IPS DF 6.9 (cell line): ENCODE measurements around the gene DMAC2L.
"Not testable (repeated sequence)": the region's sequence is repeated elsewhere in the genome, so short reads cannot be mapped to it uniquely, and the experiment has no call there.

Experiments
- DNase-seq: peaks from one replicate; pipeline ENCODE4 v3.0.0-alpha.2; 2013; ENCODE audit warnings: low read depth, low spot score
- H3K27ac ChIP-seq: one replicate; pipeline ENCODE4 v1.5.1; 2013; ENCODE audit warnings: low read length, control low read depth
- H3K27me3 ChIP-seq: 2 replicates; pipeline ENCODE4 v1.6.1; 2013; ENCODE audit warnings: mild to moderate bottlenecking, low read length; ENCODE audit not compliant: control insufficient read depth, insufficient read depth
- H3K36me3 ChIP-seq: 2 replicates; pipeline ENCODE4 v1.6.1; 2013; ENCODE audit warnings: low read length; ENCODE audit not compliant: control insufficient read depth, insufficient read depth
- H3K4me1 ChIP-seq: 2 replicates; pipeline ENCODE4 v1.6.1; 2013; ENCODE audit warnings: low read length; ENCODE audit not compliant: control insufficient read depth, insufficient read depth
- H3K4me3 ChIP-seq: 2 replicates; pipeline ENCODE4 v1.5.1; 2013; ENCODE audit warnings: mild to moderate bottlenecking, low read length
- H3K9me3 ChIP-seq: 2 replicates; pipeline ENCODE4 v1.6.1; 2013; ENCODE audit warnings: low read length, inconsistent platforms; ENCODE audit not compliant: control insufficient read depth, insufficient read depth
- WGBS: extraction: QIAGEN DNeasy Blood & Tissue Kit; methylation state at CpG from one replicate; pipeline ENCODE4 v1.1.7; 2013; ENCODE audit warnings: mixed read lengths, missing lambda C conversion rate; ENCODE audit not compliant: insufficient read length, insufficient coverage; 5-methylcytosine and 5-hydroxymethylcytosine counted together

The DMAC2L gene

DNA sequence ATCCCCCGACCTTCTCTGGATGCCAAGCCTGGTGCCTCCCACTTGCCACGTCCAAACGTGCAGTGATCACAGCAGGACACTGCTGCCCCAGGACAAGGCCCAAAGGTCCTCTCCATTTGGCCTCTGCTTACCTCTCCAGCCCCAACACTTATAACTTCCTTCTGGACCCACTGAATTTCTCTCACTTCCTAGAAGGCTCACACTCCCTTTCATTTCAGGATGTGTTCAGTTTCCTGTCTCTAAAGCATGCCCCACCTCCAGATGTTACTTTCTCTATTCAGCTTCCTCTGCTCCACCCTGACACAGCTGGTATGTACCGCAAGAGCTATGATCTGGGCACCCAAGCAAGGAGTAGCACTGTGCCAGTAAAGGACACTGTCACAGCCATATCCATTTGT, 51.6 kb downstream of the DMAC2L start:
- no peaks in the 10 kb centered on the region for H3K9me3 ChIP-seq
- no peaks in the 10 kb centered on the region for H3K36me3 ChIP-seq
- no peak overlapping the region for H3K4me3 ChIP-seq
- H3K4me1 ChIP-seq = no peaks in the 10 kb centered on the region; the same call in 1 of the 2 replicates
- no peaks in the 10 kb centered on the region for H3K27me3 ChIP-seq
- no CpG with 5 or more reads among the region's 4 CpGs for WGBS
- DNase-seq = no peak
- H3K27ac ChIP-seq = no peak overlapping the region

DNA sequence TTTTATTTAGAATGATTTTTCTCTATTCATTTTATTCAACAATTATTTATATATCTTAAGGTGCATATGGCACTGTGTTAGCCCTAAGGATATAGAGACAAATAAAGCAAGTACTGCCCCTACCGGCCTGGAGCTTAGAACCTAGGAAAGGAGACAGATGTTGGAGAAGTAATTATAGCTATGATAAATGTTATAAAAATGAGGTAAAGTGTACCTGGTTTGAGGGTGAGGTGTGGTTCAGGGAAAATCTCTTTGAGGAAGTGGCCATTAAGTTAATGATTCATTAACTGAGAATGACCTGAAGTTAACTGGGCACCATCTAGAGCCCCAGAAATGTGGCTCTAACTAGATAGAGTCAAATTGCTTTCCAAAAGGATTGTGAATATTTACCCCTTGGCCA, 52.7 kb downstream of the DMAC2L start:
- Histone ChIP-seq H3K9me3 (no peaks in the 10 kb centered on the region), H3K4me3 (no peak overlapping the region), H3K4me1 (no peaks in the 10 kb centered on the region; the same call in 1 of the 2 replicates), H3K27me3 (no peaks in the 10 kb centered on the region), H3K36me3 (no peaks in the 10 kb centered on the region), H3K27ac (no peak overlapping the region)
- WGBS = no CpG with 5 or more reads among the region's 1 CpG
- DNase-seq = no peak

DNA sequence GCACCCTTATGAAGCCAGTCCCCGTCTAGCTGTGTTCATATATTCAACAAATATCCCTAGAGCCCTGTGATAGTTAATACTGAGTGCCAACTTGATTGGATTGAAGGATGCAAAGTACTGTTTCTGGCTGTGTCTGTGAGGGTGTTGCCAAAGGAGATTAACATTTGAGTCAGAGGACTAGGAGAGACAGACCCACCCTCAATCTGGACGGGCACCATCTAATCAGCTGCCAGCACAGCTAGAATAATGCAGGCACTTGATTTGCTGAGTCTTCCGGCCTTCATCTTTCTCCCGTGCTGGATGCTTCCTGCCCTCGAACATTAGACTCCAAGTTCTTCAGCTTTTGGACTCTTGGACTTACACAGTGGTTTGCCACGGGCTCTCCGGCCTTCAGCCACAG, 53.4 kb downstream of the DMAC2L start:
- not testable (repeated sequence) for H3K4me1 ChIP-seq, H3K27ac ChIP-seq, H3K36me3 ChIP-seq, H3K27me3 ChIP-seq, H3K9me3 ChIP-seq, DNase-seq, H3K4me3 ChIP-seq
- WGBS = no CpG with 5 or more reads among the region's 7 CpGs

DNA sequence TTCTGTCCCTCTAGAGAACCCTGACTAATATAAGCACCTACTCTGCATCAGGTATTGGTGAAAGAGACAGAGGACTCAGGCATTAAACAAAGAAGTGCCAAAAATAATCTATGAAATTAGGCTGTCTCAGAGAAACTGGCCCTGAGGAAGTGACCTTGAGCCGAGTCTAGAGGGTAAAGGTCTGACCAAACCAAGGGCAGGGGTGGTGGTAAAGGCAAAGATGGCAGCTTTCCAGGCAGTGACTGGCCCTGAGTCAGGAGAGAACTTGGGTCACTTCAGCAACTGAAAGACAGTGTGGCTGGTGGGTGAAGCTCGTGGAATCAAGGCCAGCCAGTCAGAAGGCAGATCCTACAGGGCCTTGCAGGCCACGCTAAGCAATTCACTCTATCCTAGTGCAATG, 54.0 kb downstream of the DMAC2L start:
- WGBS = no CpG with 5 or more reads among the region's 3 CpGs
- Histone ChIP-seq H3K27ac (no peak overlapping the region), H3K9me3 (no peaks in the 10 kb centered on the region), H3K4me3 (no peak overlapping the region), H3K4me1 (no peaks in the 10 kb centered on the region; the same call in 1 of the 2 replicates), H3K36me3 (no peaks in the 10 kb centered on the region), H3K27me3 (no peaks in the 10 kb centered on the region)
- DNase-seq = no peak

DNA sequence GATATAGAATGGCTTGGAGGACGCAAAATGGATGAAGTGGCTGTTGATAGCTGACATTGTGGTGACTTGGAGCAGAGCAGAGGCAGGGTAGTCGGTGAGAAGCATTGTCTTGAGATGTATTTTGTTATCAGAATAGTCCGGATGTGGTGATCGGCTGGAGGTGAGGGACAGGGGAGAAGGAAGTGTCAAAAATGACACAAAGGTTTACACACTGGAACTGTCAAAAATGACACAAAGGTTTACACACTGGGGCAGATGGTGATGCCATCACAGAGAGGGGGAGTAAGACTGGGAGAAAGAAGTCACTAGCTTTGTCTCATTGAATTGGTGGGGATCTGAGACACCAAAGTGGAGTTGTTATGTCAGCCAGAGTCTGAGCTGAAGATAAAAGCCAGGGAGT, 54.5 kb downstream of the DMAC2L start:
- Histone ChIP-seq H3K27me3 (no peaks in the 10 kb centered on the region), H3K27ac (no peak overlapping the region), H3K4me3 (no peak overlapping the region), H3K4me1 (no peaks in the 10 kb centered on the region), H3K9me3 (no peaks in the 10 kb centered on the region), H3K36me3 (no peaks in the 10 kb centered on the region)
- WGBS = no CpG with 5 or more reads among the region's 4 CpGs
- DNase-seq = no peak

DNA sequence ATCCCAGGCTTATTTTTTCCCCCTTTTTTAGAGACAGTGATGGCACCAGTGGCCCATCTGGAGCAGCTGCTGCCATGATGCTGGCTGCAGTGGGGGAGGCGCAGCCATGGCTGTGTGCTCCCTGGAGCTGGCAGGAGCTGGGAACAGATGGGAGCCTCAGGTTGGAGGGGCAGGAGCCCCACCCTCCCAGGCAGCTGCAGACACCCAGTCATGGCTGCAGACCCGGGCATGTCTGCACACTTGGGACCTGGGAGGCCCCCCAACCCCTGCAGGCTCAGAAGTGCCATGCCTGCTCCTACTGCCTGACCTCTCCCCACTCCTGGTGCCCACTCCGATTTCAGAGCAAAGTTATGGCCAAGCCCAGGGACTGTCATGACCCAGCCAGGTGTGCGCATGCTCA, 59.4 kb downstream of the DMAC2L start:
- H3K9me3 ChIP-seq = no peaks in the 10 kb centered on the region
- no CpG with 5 or more reads among the region's 4 CpGs for WGBS
- no peak overlapping the region; the same call in 1 of the 2 replicates for H3K4me3 ChIP-seq
- no peak for DNase-seq
- H3K27me3 ChIP-seq = no peaks in the 10 kb centered on the region
- no peaks in the 10 kb centered on the region for H3K36me3 ChIP-seq
- no peaks in the 10 kb centered on the region for H3K4me1 ChIP-seq
- no peak overlapping the region for H3K27ac ChIP-seq

DNA sequence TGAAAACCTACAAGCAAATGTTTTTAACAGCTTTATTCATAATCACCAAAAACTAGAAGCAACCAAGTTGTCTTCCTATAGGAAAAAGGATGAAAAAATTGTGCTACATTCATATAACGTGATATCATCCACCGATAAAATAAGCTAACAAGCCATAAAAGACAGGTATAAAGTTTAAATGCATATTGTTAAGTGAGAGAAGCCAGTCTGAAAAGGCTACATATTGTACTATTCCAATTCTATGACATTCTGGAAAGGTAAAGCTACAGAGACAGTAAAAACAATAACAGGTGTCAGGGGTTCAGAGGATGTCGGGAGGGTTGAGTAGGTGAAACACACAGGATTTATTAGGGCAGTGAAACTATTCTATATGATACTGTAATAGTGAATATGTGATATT, 61.8 kb downstream of the DMAC2L start:
- H3K4me1 ChIP-seq = no peaks in the 10 kb centered on the region
- no peaks in the 10 kb centered on the region for H3K36me3 ChIP-seq
- no peaks in the 10 kb centered on the region for H3K9me3 ChIP-seq
- no peak for DNase-seq
- H3K27ac ChIP-seq = no peak overlapping the region
- H3K4me3 ChIP-seq = no peak overlapping the region
- no peaks in the 10 kb centered on the region for H3K27me3 ChIP-seq
- WGBS = no CpG with 5 or more reads among the region's 3 CpGs

DNA sequence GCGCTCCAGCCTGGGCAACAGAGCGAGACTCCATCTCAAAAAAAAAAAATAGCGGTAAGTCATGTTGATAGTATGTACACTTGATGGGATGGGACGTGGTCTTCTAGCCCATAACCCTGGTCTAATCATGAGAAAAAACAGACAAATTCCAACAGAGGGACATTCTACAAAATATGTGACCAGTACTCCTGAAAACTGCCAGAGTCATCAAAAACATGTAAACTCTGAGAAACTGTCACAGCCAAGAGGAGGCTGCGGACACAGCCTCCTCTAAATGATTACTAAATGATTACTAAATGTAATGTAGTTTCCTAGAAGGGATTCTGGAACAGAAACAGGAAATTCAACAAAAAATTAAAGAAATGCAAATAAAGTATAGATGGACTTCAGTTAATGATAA, 63.6 kb downstream of the DMAC2L start:
- Histone ChIP-seq H3K27ac (no peak overlapping the region), H3K4me1 (no peaks in the 10 kb centered on the region), H3K9me3 (no peaks in the 10 kb centered on the region), H3K36me3 (no peaks in the 10 kb centered on the region), H3K27me3 (no peaks in the 10 kb centered on the region), H3K4me3 (no peak overlapping the region)
- WGBS = no CpG with 5 or more reads among the region's 5 CpGs
- no peak for DNase-seq
